ENCODE data around the gene LIN52. TPM values are rescaled to one million over a fixed set of nuclear protein-coding genes. Genes with fewer than 3 reads are reported as not detected.

Gene LIN52
- total RNA-seq, 1 experiment from 2014 or later, result 11.3 TPM

DNA sequence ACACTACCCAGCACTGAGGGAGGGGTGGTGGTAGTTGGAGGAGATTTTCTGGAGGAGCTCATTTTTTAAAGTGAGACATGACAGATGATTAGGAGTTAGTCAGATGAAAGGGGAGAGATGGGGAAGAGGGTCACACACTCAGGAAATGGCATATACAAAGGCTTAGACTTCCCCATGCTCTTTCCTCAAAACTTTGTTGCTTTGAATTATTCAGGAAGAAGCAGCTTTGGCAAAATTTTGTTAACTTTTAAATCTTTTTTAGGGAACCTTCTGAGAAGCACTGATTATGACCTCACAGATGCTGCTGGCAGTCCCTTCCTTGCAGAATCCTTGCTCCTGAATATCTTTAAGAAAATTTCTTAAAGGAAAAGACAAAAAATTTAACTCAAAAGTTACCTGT is 20.3 kb upstream of the LIN52 start:
- H3K27me3 Mint-ChIP-seq (ENCODE audit: insufficient read depth, unreplicated experiment), result no peaks in the 10 kb centered on the region
- TF ChIP-seq, protein P1, sequence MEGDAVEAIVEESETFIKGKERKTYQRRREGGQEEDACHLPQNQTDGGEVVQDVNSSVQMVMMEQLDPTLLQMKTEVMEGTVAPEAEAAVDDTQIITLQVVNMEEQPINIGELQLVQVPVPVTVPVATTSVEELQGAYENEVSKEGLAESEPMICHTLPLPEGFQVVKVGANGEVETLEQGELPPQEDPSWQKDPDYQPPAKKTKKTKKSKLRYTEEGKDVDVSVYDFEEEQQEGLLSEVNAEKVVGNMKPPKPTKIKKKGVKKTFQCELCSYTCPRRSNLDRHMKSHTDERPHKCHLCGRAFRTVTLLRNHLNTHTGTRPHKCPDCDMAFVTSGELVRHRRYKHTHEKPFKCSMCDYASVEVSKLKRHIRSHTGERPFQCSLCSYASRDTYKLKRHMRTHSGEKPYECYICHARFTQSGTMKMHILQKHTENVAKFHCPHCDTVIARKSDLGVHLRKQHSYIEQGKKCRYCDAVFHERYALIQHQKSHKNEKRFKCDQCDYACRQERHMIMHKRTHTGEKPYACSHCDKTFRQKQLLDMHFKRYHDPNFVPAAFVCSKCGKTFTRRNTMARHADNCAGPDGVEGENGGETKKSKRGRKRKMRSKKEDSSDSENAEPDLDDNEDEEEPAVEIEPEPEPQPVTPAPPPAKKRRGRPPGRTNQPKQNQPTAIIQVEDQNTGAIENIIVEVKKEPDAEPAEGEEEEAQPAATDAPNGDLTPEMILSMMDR (IDR thresholded peaks at IDR 0.05; ENCODE audit: insufficient read depth in 1 of 2, low read depth in 1 of 2, low read length in 1 of 2, severe bottlenecking in 1 of 2, unreplicated experiment in 1 of 2), result no peak
- Histone ChIP-seq H3K9me3 (no peaks in the 10 kb centered on the region), H3K4me3 (ENCODE audit: low read depth, low read length) (no peak overlapping the region), H3K36me3 (ENCODE audit: control insufficient read depth, insufficient read depth, low read length) (no peaks in the 10 kb centered on the region), H3K4me1 (no peaks in the 10 kb centered on the region), H3K27me3 (replicated peaks; ENCODE audit: control insufficient read depth, insufficient read depth, low read length) (no peaks in the 10 kb centered on the region)
- BruUV-seq (replicated peaks), result no TSS peak
- no peak overlapping the region for H3K27ac Mint-ChIP-seq (ENCODE audit: unreplicated experiment)
- no peak for DNase-seq
- no peaks in the 10 kb centered on the region for H3K9me3 Mint-ChIP-seq (ENCODE audit: unreplicated experiment)
- CTCF ChIA-PET, result no interaction called here
- H3K4me3 Mint-ChIP-seq (ENCODE audit: unreplicated experiment), result no peak overlapping the region
- intact Hi-C loops (cut with micrococcal nuclease; ENCODE audit: unreplicated experiment), result no loop called here
- H3K36me3 Mint-ChIP-seq (ENCODE audit: insufficient read depth, unreplicated experiment), result peaks cover under 1% of the 10 kb centered on the region
- H3K4me1 Mint-ChIP-seq (ENCODE audit: low read depth, unreplicated experiment), result peaks cover 7% of the 10 kb centered on the region
- POLR2A ChIA-PET, result no interaction called here

- Mint-ChIP-seq H3K27ac (ENCODE audit: unreplicated experiment) (no peak overlapping the region), H3K27me3 (ENCODE audit: insufficient read depth, unreplicated experiment) (no peaks in the 10 kb centered on the region), H3K36me3 (ENCODE audit: insufficient read depth, unreplicated experiment) (peaks cover 5% of the 10 kb centered on the region), H3K4me1 (ENCODE audit: low read depth, unreplicated experiment) (peaks cover 7% of the 10 kb centered on the region), H3K4me3 (ENCODE audit: unreplicated experiment) (no peak overlapping the region), H3K9me3 (ENCODE audit: unreplicated experiment) (no peaks in the 10 kb centered on the region)
- BruUV-seq (replicated peaks), result no TSS peak
- intact Hi-C loops (cut with micrococcal nuclease; ENCODE audit: unreplicated experiment), result no loop called here
- TF ChIP-seq, protein P1 (IDR thresholded peaks at IDR 0.05; ENCODE audit: insufficient read depth in 1 of 2, low read depth in 1 of 2, low read length in 1 of 2, severe bottlenecking in 1 of 2, unreplicated experiment in 1 of 2), result no peak
- Histone ChIP-seq H3K4me1 (no peaks in the 10 kb centered on the region), H3K4me3 (ENCODE audit: low read depth, low read length) (no peak overlapping the region), H3K9me3 (no peaks in the 10 kb centered on the region), H3K27me3 (replicated peaks; ENCODE audit: control insufficient read depth, insufficient read depth, low read length) (no peaks in the 10 kb centered on the region), H3K36me3 (ENCODE audit: control insufficient read depth, insufficient read depth, low read length) (no peaks in the 10 kb centered on the region)
- ChIA-PET CTCF (no interaction called here), POLR2A (no interaction called here)
- no peak for DNase-seq
Measured at GRCh38 chr14:74064883-74065282, 19.9 kb upstream of the LIN52 start.

DNA sequence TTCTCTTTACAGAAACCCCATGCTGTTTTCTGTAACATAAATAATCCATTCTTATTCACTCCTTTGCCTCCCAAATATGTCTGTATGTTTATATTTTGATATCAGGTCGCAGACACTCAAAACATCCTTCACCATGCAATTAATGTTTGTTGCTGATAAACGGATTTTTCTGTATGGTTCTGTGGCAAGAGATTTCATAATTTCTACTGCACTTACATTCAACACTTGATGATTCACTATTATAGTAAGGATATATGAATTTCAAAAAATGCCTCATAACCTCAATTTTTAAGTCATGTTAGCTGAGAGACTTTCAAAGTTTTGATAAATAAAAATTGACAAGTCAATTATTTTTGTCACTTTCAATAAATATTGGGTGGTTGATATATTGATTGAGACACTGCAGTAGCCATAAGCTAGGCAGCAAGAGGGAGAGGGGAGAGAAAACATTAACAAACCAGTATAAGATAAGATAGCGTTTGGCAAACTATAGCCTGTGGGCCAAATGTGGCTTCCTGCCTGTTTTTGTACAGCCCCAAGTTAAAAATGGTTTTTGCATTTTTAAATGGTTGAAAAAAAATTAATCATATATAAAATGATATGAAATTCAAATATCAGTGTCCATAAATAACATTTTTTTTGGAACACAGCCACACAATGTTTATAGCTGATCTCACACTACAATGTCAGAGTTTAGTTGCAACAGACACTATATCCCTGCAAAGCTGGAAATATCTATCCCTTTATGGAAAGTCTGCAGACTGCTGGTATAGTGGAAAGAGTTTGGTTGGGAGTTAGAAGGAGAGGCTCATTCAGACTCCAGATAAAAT is 18.8 kb upstream of the LIN52 start:
- H3K36me3 Mint-ChIP-seq (ENCODE audit: insufficient read depth, unreplicated experiment), result peaks cover 6% of the 10 kb centered on the region
- no peak overlapping the region for H3K4me3 Mint-ChIP-seq (ENCODE audit: unreplicated experiment)
- no peak for DNase-seq
- no TSS peak for BruUV-seq (replicated peaks)
- TF ChIP-seq, protein P1 (IDR thresholded peaks at IDR 0.05; ENCODE audit: insufficient read depth in 1 of 2, low read depth in 1 of 2, low read length in 1 of 2, severe bottlenecking in 1 of 2, unreplicated experiment in 1 of 2), result no peak
- no peaks in the 10 kb centered on the region for H3K9me3 Mint-ChIP-seq (ENCODE audit: unreplicated experiment)
- POLR2A ChIA-PET, result no interaction called here
- H3K4me3 ChIP-seq (ENCODE audit: low read depth, low read length), result no peak overlapping the region
- H3K4me1 ChIP-seq, result no peaks in the 10 kb centered on the region
- H3K27me3 Mint-ChIP-seq (ENCODE audit: insufficient read depth, unreplicated experiment), result no peaks in the 10 kb centered on the region
- H3K9me3 ChIP-seq, result no peaks in the 10 kb centered on the region
- H3K27me3 ChIP-seq (replicated peaks; ENCODE audit: control insufficient read depth, insufficient read depth, low read length), result no peaks in the 10 kb centered on the region
- CTCF ChIA-PET, result no interaction called here
- peaks cover 7% of the 10 kb centered on the region for H3K4me1 Mint-ChIP-seq (ENCODE audit: low read depth, unreplicated experiment)
- no peaks in the 10 kb centered on the region for H3K36me3 ChIP-seq (ENCODE audit: control insufficient read depth, insufficient read depth, low read length)
- no peak overlapping the region for H3K27ac Mint-ChIP-seq (ENCODE audit: unreplicated experiment)
- intact Hi-C loops (cut with micrococcal nuclease; ENCODE audit: unreplicated experiment), result no loop called here
